ENCODE measurements around the gene ETHE1.

DNA sequence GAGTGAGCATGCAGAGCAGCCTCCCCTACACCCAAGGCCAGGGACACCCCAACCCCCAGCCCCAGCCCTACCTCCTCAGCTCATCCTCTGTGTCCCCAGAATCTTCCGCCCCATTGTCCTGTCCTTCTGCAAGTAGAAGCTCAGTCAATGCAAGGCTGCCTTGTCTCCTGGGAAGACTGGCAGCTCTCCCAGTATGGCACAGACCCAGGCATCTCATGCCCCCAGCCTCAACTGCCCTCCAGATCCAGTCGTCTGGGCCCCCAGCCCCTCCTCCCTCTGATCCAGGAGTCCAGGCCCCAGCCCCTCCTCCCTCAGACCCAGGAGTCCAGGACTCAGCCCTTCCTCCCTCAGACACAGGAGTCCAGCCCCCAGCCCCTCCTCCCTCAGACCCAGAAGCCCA is 19.0 kb upstream of the ETHE1 start:
- TF ChIP-seq CTCF (IDR thresholded peaks at IDR 0.05; ENCODE audit: low read length) (no peak), EZH2 (IDR thresholded peaks at IDR 0.05; ENCODE audit: borderline replicate concordance, low read length) (no peak)
